GM10847 (cell line): ENCODE measurements around the gene ATG16L1.

ENCODE experiments used
- POLR2A ChIP-seq: IDR thresholded peaks from 2 replicates; pipeline ENCODE4 v1.6.1; 2011; ENCODE audit not compliant: insufficient read length; ENCODE audit errors: extremely low read depth

Gene ATG16L1

GRCh38 chr2:233290051-233290845 is 38.8 kb downstream of the ATG16L1 start:
- TF ChIP-seq POLR2A: no peak

- TF ChIP-seq POLR2A: no peak
Measured at GRCh38 chr2:233295891-233296290, 44.4 kb downstream of the ATG16L1 start.

GRCh38 chr2:233297076-233297475 is 45.6 kb downstream of the ATG16L1 start:
- TF ChIP-seq POLR2A: no peak

- no peak for TF ChIP-seq POLR2A
Measured at GRCh38 chr2:233300401-233300800, 48.9 kb downstream of the ATG16L1 start.

DNA sequence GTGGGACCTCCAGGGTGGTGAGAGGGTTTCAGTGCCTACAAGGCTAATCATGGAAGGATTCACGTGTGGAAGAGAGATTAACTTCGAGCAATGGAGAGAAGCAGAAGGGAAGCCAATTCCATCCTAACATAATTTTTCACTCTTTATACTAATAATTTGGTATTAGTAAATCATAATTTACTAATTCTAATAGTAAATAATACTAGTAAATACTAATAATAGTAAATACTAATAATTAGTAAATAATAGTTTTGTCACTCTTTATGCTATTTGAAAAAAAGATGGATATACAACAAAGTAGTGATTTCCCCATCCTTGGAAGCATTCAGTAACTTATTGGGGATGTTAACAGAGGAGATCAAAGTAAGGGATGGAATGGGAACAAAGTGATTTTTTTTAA is 49.8 kb downstream of the ATG16L1 start:
- TF ChIP-seq POLR2A: no peak

DNA sequence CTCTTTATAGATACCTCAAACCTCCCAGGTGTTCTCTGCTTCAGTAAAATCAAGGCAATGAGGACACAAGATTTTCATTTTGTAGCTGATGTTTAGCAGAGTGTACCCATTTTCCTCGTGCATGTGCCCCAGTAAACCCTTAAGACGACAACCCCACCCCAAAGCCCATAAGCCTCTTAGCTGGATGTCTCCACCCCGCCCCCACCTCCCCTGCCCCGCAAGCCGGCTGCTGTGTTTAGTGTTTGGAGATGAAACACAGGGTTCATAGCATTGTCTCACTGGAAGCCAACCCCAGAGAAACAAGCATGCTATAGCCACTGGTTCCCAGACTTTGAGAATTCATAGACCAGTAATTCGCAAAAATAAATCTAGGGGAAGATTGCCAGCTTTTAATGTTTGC is 50.3 kb downstream of the ATG16L1 start:
- no peak for TF ChIP-seq POLR2A

DNA sequence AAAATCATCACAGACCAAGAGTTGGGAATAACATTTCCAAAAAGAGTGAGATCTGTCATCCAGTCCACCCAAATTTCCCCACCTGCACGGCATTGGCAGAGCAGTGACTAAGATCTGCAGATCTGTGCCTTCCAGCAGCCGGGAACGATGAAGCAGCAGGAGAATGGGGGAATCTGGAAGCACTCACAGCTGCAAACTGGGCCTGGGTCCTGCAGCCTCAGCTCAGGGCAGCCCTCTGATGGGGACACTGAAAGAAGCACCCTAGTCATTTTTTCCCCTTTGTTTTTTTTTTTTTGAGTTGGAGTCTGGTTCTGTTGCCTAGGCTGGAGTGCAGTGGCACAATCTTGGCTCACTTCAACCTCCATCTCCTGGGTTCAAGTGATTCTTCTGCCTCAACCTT is 51.8 kb downstream of the ATG16L1 start:
- no peak for TF ChIP-seq POLR2A

DNA sequence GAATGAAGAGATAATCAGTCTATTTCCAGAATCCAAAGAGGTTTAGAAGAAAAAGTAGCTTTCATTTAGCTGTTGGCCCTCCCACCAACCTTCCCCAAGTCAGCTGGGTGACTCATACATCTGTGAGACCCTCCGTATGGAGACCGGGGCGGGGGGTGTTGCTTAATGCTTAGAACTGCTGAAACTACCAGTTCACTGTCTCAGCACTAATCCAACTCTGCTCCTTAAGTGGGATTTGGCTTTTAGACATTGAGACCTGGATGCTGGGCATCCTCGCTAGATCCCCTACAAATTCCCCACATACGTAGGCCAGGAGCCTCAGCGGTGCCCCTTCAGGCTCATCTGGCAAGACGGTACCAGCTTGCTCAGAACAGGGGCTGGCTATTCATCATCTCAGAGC is 56.1 kb downstream of the ATG16L1 start, which contains the start of gene SAG:
SAG (plus strand) TSS at position 252 of the 400 bp plus-strand sequence. CDS start 1,374 bp downstream, outside the sequence.
- no peak for TF ChIP-seq POLR2A

GRCh38 chr2:233311241-233311926 is 59.9 kb downstream of the ATG16L1 start:
- TF ChIP-seq POLR2A: no peak

GRCh38 chr2:233312874-233313273 is 61.4 kb downstream of the ATG16L1 start:
- TF ChIP-seq POLR2A: no peak

DNA sequence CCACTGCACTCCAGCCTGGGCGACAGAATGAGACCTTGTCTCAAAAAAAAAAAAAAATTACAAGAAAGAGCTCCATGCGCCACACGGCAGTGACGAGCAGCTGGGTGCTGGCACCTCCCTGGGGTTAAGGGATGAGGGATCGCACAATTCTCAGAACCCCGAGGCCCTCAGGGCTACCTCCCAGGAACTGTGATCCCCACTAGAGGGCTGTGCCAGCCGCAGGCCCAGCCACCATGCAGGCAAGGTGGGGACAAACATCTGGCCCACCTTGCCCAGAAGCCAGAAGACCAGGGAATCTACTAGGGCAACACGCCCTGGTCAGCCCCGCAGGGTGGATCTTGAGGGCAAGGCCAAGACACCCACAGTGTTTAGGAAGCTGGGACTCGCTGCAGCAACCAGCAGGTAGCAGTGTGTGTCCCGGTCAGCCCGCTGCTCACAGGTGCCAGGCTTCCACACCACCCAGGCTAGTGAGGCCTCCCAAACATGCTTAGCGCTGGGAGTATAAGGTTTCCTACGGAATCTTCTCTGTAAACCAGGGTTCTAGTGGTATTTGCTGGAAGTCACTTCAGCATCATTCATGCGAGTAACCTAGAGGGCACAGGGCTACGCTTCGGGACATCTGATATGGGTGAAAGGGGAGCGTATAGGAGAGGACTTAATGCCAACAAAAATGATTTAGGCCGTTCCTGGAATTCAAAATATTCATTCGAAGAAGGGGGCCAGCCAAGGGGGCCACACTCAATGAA is 62.9 kb downstream of the ATG16L1 start:
- TF ChIP-seq POLR2A: no peak

DNA sequence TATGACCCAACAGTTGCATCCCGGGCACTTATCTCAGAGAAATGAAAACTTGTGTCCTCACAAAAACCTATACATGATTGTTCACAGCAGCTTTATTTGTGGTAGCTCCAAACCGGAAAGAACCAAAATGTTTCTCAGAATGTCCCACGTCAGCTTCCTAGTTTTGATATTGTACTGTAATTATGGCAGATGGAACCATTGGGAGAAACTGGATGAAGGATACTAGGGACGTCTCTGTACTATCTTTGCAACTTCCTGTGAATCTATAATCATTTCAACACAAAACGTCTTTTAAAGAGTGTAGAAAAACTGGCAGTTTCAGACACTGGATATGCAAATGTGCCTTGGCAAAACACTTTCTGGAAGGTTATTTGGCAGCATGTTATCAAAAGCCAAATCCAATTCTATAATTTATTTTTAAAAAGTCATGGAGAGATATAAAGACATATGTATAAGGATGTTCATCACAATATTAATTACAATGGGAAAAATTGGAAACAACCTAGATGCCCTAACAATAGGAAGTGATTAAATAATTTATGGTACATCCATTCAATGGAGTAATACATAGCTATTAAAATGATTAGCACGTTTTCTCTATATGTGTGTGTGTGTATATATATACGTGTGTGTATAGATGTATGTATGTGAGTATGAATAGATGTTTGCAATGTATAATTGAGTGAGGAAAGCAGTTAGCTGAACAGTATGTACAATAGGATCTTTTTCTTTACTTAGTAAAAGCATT is 65.9 kb downstream of the ATG16L1 start:
- no peak for TF ChIP-seq POLR2A

DNA sequence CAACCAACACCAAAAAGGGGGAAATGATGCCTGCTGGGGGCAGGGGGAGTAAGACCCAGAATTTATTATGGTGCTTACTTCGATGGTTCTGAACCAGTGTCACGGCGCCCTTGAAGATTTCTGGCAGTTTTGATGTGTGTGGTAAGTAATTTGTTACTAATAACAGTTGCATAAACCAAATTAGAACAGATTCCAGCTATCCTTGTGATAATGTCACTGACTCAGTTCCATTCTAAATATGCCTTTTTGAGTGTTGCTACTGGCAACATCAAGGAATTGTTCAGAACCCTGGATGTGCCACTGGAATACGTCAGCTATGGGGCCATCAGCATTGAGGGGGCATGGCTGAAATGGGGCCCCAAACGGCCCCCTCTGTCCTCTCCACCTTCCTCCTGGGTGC is 67.8 kb downstream of the ATG16L1 start:
- TF ChIP-seq POLR2A: no peak

DNA sequence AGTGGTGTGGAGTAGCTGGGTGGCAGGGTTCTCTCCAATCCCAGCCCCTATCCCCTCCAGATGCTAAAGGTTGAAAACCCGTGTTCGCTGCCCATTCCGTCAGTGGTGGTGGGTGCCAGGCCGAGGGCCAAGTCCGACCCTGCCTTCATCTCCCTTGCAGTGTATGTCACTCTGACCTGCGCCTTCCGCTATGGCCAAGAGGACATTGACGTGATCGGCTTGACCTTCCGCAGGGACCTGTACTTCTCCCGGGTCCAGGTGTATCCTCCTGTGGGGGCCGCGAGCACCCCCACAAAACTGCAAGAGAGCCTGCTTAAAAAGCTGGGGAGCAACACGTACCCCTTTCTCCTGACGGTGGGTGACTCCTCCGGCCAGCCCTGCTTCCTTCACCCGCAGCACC is 69.0 kb downstream of the ATG16L1 start:
- TF ChIP-seq POLR2A: no peak

DNA sequence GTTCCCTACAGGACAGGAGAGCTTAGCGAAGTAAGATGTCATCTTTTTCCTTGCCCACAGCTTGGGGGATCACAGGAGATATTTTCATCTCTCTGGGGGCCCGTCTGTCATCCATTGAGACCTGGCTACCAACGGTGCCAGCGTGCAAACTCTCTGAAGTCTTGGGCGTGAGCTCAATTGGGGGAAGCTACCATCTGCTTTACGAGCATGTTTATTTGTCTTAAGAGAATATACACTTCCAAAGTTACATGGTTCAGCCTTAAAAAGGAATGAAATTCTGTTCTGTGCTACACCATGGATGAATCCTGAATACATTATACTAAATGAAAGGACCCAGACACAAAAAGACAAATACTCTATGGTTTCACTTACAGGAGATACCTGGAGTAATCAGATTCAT is 69.7 kb downstream of the ATG16L1 start:
- TF ChIP-seq POLR2A: no peak

DNA sequence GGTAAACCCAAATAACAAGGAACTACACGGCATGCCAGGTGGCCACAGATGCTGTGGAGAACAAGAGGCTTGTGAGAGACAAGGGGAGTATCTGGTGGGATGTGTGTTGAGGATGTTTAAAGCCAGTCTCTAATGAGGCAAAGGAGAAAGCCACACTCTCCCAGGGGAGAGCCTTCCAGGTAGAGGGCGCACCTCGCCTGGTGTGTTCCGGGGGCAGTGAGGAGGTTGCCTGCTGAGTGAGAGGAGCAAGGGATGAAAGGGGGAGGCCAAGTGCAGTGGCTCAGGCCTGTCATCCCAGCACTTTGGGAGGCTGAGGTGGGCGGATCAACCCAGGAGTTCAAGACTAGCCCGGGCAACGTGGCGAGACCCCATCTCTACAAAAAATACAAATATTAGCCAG is 72.4 kb downstream of the ATG16L1 start:
- TF ChIP-seq POLR2A: no peak

GRCh38 chr2:233325256-233325655 is 73.8 kb downstream of the ATG16L1 start:
- no peak for TF ChIP-seq POLR2A
